ENCODE data around the gene ADD3.
A peak's percentile ranks its signal among the peaks of the same experiment; 100 is the strongest.

Gene ADD3

GRCh38 chr10:109987452-109988211 is 20.2 kb upstream of the ADD3 start:
- DNase-seq (ENCODE audit: low spot score) = no peak
- Histone ChIP-seq H3K36me3 (ENCODE audit: low read depth) (no peaks in the 10 kb centered on the region), H3K4me1 (ENCODE audit: insufficient read depth, poor library complexity, severe bottlenecking) (no peaks in the 10 kb centered on the region), H3K27ac (ENCODE audit: poor library complexity, severe bottlenecking) (no peak overlapping the region), H3K4me3 (ENCODE audit: severe bottlenecking) (no peak overlapping the region), H3K9me3 (ENCODE audit: severe bottlenecking) (no peaks in the 10 kb centered on the region), H3K27me3 (ENCODE audit: insufficient read depth, poor library complexity, severe bottlenecking) (no peaks in the 10 kb centered on the region)
- no peak for TF ChIP-seq CTCF (IDR thresholded peaks at IDR 0.05; ENCODE audit: poor library complexity, severe bottlenecking)
- peak; percentile 99 for ATAC-seq (ENCODE audit: low read depth)

- Histone ChIP-seq H3K4me3 (ENCODE audit: severe bottlenecking) (no peak overlapping the region), H3K9me3 (ENCODE audit: severe bottlenecking) (no peaks in the 10 kb centered on the region), H3K36me3 (ENCODE audit: low read depth) (no peaks in the 10 kb centered on the region), H3K4me1 (ENCODE audit: insufficient read depth, poor library complexity, severe bottlenecking) (no peaks in the 10 kb centered on the region), H3K27ac (ENCODE audit: poor library complexity, severe bottlenecking) (no peak overlapping the region), H3K27me3 (ENCODE audit: insufficient read depth, poor library complexity, severe bottlenecking) (no peaks in the 10 kb centered on the region)
- ATAC-seq (ENCODE audit: low read depth) (no peak), DNase-seq (ENCODE audit: low spot score) (no peak)
- no peak for TF ChIP-seq CTCF (IDR thresholded peaks at IDR 0.05; ENCODE audit: poor library complexity, severe bottlenecking)
Measured at GRCh38 chr10:109988212-109988596, 19.6 kb upstream of the ADD3 start.

GRCh38 chr10:109991266-109991855 is 16.4 kb upstream of the ADD3 start:
- H3K9me3 ChIP-seq (ENCODE audit: severe bottlenecking) = no peaks in the 10 kb centered on the region
- no peak overlapping the region for H3K27ac ChIP-seq (ENCODE audit: poor library complexity, severe bottlenecking)
- DNase-seq (ENCODE audit: low spot score) = no peak
- H3K4me1 ChIP-seq (ENCODE audit: insufficient read depth, poor library complexity, severe bottlenecking) = peaks cover 3% of the 10 kb centered on the region
- H3K4me3 ChIP-seq (ENCODE audit: severe bottlenecking) = no peak overlapping the region
- no peak for TF ChIP-seq CTCF (IDR thresholded peaks at IDR 0.05; ENCODE audit: poor library complexity, severe bottlenecking)
- no peaks in the 10 kb centered on the region for H3K36me3 ChIP-seq (ENCODE audit: low read depth)
- no peak for ATAC-seq (ENCODE audit: low read depth)
- no peaks in the 10 kb centered on the region for H3K27me3 ChIP-seq (ENCODE audit: insufficient read depth, poor library complexity, severe bottlenecking)

- no peak overlapping the region for H3K27ac ChIP-seq (ENCODE audit: poor library complexity, severe bottlenecking)
Measured at GRCh38 chr10:109992485-109992884, 15.3 kb upstream of the ADD3 start.

More at GRCh38 chr10:109992485-109992884, 15.3 kb upstream of the ADD3 start:
- ATAC-seq (ENCODE audit: low read depth) = no peak
- H3K27me3 ChIP-seq (ENCODE audit: insufficient read depth, poor library complexity, severe bottlenecking) = no peaks in the 10 kb centered on the region
- no peak overlapping the region for H3K4me3 ChIP-seq (ENCODE audit: severe bottlenecking)
- no peaks in the 10 kb centered on the region for H3K9me3 ChIP-seq (ENCODE audit: severe bottlenecking)
- no peak for DNase-seq (ENCODE audit: low spot score)
- H3K4me1 ChIP-seq (ENCODE audit: insufficient read depth, poor library complexity, severe bottlenecking) = peaks cover 5% of the 10 kb centered on the region
- H3K36me3 ChIP-seq (ENCODE audit: low read depth) = no peaks in the 10 kb centered on the region
- TF ChIP-seq CTCF (IDR thresholded peaks at IDR 0.05; ENCODE audit: poor library complexity, severe bottlenecking) = no peak

Data from RWPE2 (cell line).